CD14-positive monocyte (primary cell): ENCODE measurements around the gene UBE3C. TPM values are rescaled to one million over a fixed set of nuclear protein-coding genes. Genes with fewer than 3 reads are reported as not detected.

ENCODE experiments used
- DNase-seq, 3 donors: peaks; one replicate each; pipeline ENCODE4 v3.0.0-alpha.2; 2011 to 2022
- H2AFZ ChIP-seq: 2 replicates; pipeline ENCODE4 v1.6.0; 2012; ENCODE audit warnings: mild to moderate bottlenecking, low read depth, low read length, inconsistent platforms; ENCODE audit not compliant: insufficient read depth, poor library complexity, severe bottlenecking
- H3K27ac ChIP-seq, 2 donors: 1 replicate in 1 of 2; 2 replicates in 1 of 2; pipeline ENCODE4 v1.5.1; 2012 to 2013; ENCODE audit warnings: low read length in 2 of 2, control low read depth in 1 of 2, inconsistent platforms in 1 of 2, low read depth in 1 of 2, mild to moderate bottlenecking in 1 of 2
- H3K27me3 ChIP-seq, 2 donors: one replicate each; pipeline versions ENCODE4 v1.6.0 to v1.6.1; 2011 to 2013; ENCODE audit warnings: low read length in 2 of 2; ENCODE audit not compliant: control insufficient read depth in 2 of 2, insufficient read depth in 2 of 2
- H3K36me3 ChIP-seq, 2 donors: replicated peaks in 1 of 2; 1 replicate in 1 of 2; 2 replicates in 1 of 2; pipeline versions ENCODE4 v1.5.1 to v1.6.1; 2012 to 2013; ENCODE audit warnings: low read length in 2 of 2, control low read depth in 1 of 2, inconsistent platforms in 1 of 2, mild to moderate bottlenecking in 1 of 2; ENCODE audit not compliant: insufficient read depth in 2 of 2, control insufficient read depth in 1 of 2
- H3K4me1 ChIP-seq, 2 donors: 1 replicate in 1 of 2; 2 replicates in 1 of 2; pipeline versions ENCODE4 v1.5.1 to v1.6.1; 2012 to 2013; ENCODE audit warnings: low read length in 2 of 2, control low read depth in 1 of 2, inconsistent platforms in 1 of 2, mild to moderate bottlenecking in 1 of 2, moderate library complexity in 1 of 2; ENCODE audit not compliant: insufficient read depth in 2 of 2, control insufficient read depth in 1 of 2
- H3K4me2 ChIP-seq: replicated peaks from 2 replicates; pipeline ENCODE3; 2012; ENCODE audit warnings: low read length, moderate library complexity, mild to moderate bottlenecking; ENCODE audit not compliant: poor library complexity, severe bottlenecking; ENCODE audit errors: extremely low read depth
- H3K4me3 ChIP-seq, 3 experiments: fragments of 200-600 bp in 1 of 3; sonication (generic) in 1 of 3; replicated peaks in 1 of 3; 1 replicate in 2 of 3; 2 replicates in 1 of 3; pipeline ENCODE4 v1.5.1; 2011 to 2013; ENCODE audit warnings: low read length in 3 of 3, mild to moderate bottlenecking in 3 of 3, control low read depth in 2 of 3, low read depth in 2 of 3, inconsistent platforms in 1 of 3, moderate library complexity in 1 of 3
- H3K79me2 ChIP-seq: 2 replicates; pipeline ENCODE4 v1.6.0; 2012; ENCODE audit warnings: mild to moderate bottlenecking, control low read depth, inconsistent platforms, low read length, moderate library complexity; ENCODE audit not compliant: insufficient read depth
- H3K9ac ChIP-seq: 2 replicates; pipeline ENCODE4 v1.6.0; 2017; ENCODE audit warnings: low read length, mild to moderate bottlenecking; ENCODE audit not compliant: insufficient read depth, poor library complexity, severe bottlenecking
- H3K9me3 ChIP-seq, 2 donors: replicated peaks in 1 of 2; 1 replicate in 1 of 2; 2 replicates in 1 of 2; pipeline versions ENCODE4 v1.5.1 to v1.6.1; 2012 to 2013; ENCODE audit warnings: low read length in 2 of 2, control low read depth in 1 of 2; ENCODE audit not compliant: control insufficient read depth in 1 of 2, insufficient read depth in 1 of 2
- H4K20me1 ChIP-seq: 2 replicates; pipeline ENCODE4 v1.6.0; 2012; ENCODE audit warnings: mild to moderate bottlenecking, low read length, control low read depth, moderate library complexity; ENCODE audit not compliant: insufficient read depth
- H3K27ac Mint-ChIP-seq, 7 donors: one replicate each; pipeline ENCODE4 v1.8.0; 2020; ENCODE audit warnings: mild to moderate bottlenecking in 7 of 7, mixed read lengths in 7 of 7, moderate library complexity in 6 of 7, inconsistent platforms in 2 of 7
- H3K27me3 Mint-ChIP-seq, 3 donors: one replicate each; pipeline ENCODE4 v1.8.0; 2021 to 2022; ENCODE audit warnings: low read depth in 3 of 3, mild to moderate bottlenecking in 3 of 3, mixed read lengths in 3 of 3, moderate library complexity in 3 of 3, inconsistent platforms in 1 of 3
- H3K36me3 Mint-ChIP-seq, 2 donors: one replicate each; pipeline ENCODE4 v1.8.0; 2020; ENCODE audit warnings: mixed read lengths in 2 of 2, inconsistent platforms in 1 of 2, mild to moderate bottlenecking in 1 of 2
- H3K4me1 Mint-ChIP-seq: one replicate; pipeline ENCODE4 v1.8.0; 2020; ENCODE audit warnings: mild to moderate bottlenecking, mixed read lengths
- H3K4me3 Mint-ChIP-seq, 2 donors: one replicate each; pipeline ENCODE4 v1.8.0; 2020; ENCODE audit warnings: mild to moderate bottlenecking in 2 of 2, mixed read lengths in 2 of 2, moderate library complexity in 1 of 2
- H3K9me3 Mint-ChIP-seq, 7 donors: one replicate each; pipeline ENCODE4 v1.8.0; 2020 to 2022; ENCODE audit warnings: mixed read lengths in 7 of 7, mild to moderate bottlenecking in 6 of 7, moderate library complexity in 6 of 7, inconsistent platforms in 2 of 7
- WGBS: methylation state at CpG from one replicate; pipeline ENCODE4 v1.1.5; 2013; ENCODE audit warnings: missing lambda C conversion rate; ENCODE audit not compliant: insufficient coverage; 5-methylcytosine and 5-hydroxymethylcytosine counted together
- intact Hi-C, 2 donors: fragments of 100-400 bp; cut with micrococcal nuclease; formaldehyde crosslinking; loops; one replicate each; pipeline versions ENCODE4 v1.15.0 to v1.15.1; 2023
- polyA plus RNA-seq, 3 donors: library from polyadenylated mRNA; depleted of rRNA in 1 of 3; unstranded in 2 of 3; stranded (reverse) in 1 of 3; fragments of 300-500 nt in 2 of 3; fragments of >200 nt in 1 of 3; fragmentation: Illumina TruSeq in 2 of 3; gene quantifications; 1 replicate in 2 of 3; 2 replicates in 1 of 3; pipeline ENCODE4 v1.2.3, GENCODE V29; 2012 to 2021
- TF ChIP-seq, protein P1 (sequence below): fragments of 200-600 bp; IDR thresholded peaks from one replicate; pipeline ENCODE4 v1.8.0; 2022; ENCODE audit warnings: antibody characterized with exemption, mild to moderate bottlenecking

Gene UBE3C
- polyA plus RNA-seq, 3 donors, result 19.5 to 34.5 (median 24.3) TPM

DNA sequence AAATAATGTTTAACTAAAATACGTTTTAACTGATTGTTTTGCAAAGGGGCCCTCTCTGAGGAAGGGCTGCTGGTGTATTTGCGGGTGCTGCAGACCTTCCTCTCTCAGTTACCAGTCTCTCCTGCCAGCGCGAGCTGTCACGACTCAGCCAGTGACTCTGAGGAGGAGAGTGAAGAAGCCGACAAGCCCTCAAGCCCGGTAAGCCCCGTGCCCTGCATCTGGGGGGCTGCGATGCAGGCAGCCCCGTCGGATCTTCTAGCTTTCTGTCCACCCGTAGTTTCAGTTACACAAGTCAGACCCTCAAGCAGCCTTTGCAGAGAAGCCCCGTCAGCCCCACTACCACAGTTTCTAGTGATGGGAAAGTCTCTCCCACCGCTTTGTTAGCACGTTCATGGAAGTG lies 45.1 kb downstream of the UBE3C start:
- Histone ChIP-seq H3K79me2 (no peaks in the 10 kb centered on the region), H3K4me2 (no peak overlapping the region), H3K27ac (no peak overlapping the region), H3K27me3 (no peaks in the 10 kb centered on the region), H2AFZ (no peak overlapping the region), H3K36me3 (peaks cover 94 to 99% of the 10 kb centered on the region in 2 donors), H3K9me3 (no peaks in the 10 kb centered on the region), H3K4me3 (no peak overlapping the region), H4K20me1 (no peaks in the 10 kb centered on the region), H3K4me1 (no peaks in the 10 kb centered on the region), H3K9ac (no peak overlapping the region)
- no CpG with 5 or more reads among the region's 15 CpGs for WGBS
- H3K4me3 Mint-ChIP-seq, result no peak overlapping the region
- no peaks in the 10 kb centered on the region for H3K9me3 Mint-ChIP-seq
- DNase-seq, result no peak
- peak overlapping the region in 1 of 7 donors; percentile 37 for H3K27ac Mint-ChIP-seq
- H3K27me3 Mint-ChIP-seq, result no peaks in the 10 kb centered on the region
- no peaks in the 10 kb centered on the region for H3K4me1 Mint-ChIP-seq
- H3K36me3 Mint-ChIP-seq, result peaks cover 81 to 94% of the 10 kb centered on the region in 2 donors
- TF ChIP-seq, protein P1, sequence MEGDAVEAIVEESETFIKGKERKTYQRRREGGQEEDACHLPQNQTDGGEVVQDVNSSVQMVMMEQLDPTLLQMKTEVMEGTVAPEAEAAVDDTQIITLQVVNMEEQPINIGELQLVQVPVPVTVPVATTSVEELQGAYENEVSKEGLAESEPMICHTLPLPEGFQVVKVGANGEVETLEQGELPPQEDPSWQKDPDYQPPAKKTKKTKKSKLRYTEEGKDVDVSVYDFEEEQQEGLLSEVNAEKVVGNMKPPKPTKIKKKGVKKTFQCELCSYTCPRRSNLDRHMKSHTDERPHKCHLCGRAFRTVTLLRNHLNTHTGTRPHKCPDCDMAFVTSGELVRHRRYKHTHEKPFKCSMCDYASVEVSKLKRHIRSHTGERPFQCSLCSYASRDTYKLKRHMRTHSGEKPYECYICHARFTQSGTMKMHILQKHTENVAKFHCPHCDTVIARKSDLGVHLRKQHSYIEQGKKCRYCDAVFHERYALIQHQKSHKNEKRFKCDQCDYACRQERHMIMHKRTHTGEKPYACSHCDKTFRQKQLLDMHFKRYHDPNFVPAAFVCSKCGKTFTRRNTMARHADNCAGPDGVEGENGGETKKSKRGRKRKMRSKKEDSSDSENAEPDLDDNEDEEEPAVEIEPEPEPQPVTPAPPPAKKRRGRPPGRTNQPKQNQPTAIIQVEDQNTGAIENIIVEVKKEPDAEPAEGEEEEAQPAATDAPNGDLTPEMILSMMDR, result no peak
- intact Hi-C loops, result no loop called here

DNA sequence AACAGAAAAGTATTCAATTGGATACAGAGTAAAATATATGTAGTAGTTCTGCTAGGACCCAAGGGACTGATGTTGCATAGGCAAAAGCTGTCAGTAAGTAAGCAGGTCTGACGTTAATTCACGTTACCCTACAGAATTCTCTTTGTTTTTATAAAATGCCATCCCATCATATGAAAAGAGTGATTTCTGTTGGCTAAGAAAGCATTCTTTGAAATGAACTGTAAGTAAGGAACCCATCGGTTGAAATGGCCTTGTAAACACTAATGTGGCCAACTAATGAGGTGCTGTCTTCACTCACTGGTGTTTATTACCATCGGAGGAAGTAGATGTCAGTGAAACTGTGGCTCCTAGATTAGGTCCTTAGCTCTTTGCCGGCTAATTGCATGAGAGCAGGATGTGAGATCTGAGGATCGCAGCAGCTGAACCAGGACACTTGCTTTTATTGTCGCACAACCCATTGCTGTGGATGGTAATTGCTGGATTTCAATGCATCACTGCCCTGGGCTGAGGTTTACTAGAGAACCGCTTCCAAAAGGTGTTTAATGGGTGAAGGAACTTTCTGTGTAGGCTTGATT lies 49.5 kb downstream of the UBE3C start:
- Histone ChIP-seq H3K79me2 (no peaks in the 10 kb centered on the region), H3K9ac (no peak overlapping the region), H3K36me3 (peaks cover 96 to 99% of the 10 kb centered on the region in 2 donors), H4K20me1 (no peaks in the 10 kb centered on the region), H3K27ac (no peak overlapping the region), H3K4me2 (no peak overlapping the region), H3K9me3 (no peaks in the 10 kb centered on the region), H3K4me1 (no peaks in the 10 kb centered on the region), H2AFZ (no peak overlapping the region), H3K27me3 (no peaks in the 10 kb centered on the region), H3K4me3 (no peak overlapping the region)
- Mint-ChIP-seq H3K4me1 (no peaks in the 10 kb centered on the region), H3K27me3 (peaks cover 0 to 2% (median 0%) of the 10 kb centered on the region in 3 donors), H3K27ac (no peak overlapping the region), H3K9me3 (no peaks in the 10 kb centered on the region), H3K36me3 (peaks cover 82 to 91% of the 10 kb centered on the region in 2 donors), H3K4me3 (no peak overlapping the region)
- no peak for DNase-seq
- WGBS, result 91% methylated on average over 5 of the region's 8 CpGs
- TF ChIP-seq, protein P1, result no peak
- intact Hi-C loops, result no loop called here
